ENCODE measurements around the gene SEMA4C.

DNA sequence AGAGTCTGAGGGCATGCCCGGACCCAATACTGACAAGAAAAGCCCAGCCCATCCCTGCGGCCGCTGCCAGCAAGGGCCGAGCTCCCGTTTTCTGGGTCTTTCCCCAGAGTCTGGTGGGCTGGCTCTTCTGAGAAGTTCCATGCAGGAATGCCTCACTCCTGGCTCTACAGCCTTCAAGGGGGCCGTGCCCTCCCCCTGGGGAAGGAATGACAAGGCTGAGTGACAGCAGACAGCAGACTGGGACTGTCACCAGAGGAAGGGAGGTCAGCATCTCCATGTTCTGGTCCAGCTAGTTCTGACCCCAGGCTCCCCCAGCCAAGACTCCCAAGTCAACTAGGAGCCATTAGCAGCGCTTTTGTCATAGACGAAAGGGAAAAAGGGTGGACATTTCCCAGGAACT, 13.0 kb upstream of the SEMA4C start:
- no peak for TF ChIP-seq POLR2A (IDR thresholded peaks at IDR 0.05; ENCODE audit: low read length)
- TF ChIP-seq GATA1 (IDR thresholded peaks at IDR 0.05; ENCODE audit: low read depth, low read length): no peak
